ENCODE measurements around the gene CDK5RAP2. TPM values are rescaled to one million over a fixed set of nuclear protein-coding genes. Genes with fewer than 3 reads are reported as not detected.

The CDK5RAP2 gene
- total RNA-seq, 2 experiments from 2014 or later, result 76.0 to 81.6 TPM

DNA sequence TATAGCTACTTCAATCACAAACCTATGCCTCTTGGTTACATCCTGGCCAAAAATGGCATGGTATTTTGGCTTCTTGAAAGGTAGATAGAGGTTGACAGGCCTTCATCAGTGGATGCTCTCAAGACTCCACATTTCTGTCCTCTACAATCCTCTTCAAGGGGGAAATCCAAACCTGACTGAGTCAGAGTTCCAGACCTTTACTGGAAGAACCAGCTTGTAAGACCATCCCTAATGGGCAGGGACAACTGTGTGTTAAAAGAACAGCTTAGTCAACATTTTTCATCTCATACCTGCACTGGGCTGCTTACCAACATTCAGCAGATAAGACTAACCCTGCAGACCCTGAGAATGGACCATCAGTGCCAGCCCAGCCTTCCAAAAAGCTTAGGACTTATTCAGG lies 155.7 kb downstream of the CDK5RAP2 start:
- no peak for DNase-seq (ENCODE audit: low spot score)
- TF ChIP-seq, protein P1, sequence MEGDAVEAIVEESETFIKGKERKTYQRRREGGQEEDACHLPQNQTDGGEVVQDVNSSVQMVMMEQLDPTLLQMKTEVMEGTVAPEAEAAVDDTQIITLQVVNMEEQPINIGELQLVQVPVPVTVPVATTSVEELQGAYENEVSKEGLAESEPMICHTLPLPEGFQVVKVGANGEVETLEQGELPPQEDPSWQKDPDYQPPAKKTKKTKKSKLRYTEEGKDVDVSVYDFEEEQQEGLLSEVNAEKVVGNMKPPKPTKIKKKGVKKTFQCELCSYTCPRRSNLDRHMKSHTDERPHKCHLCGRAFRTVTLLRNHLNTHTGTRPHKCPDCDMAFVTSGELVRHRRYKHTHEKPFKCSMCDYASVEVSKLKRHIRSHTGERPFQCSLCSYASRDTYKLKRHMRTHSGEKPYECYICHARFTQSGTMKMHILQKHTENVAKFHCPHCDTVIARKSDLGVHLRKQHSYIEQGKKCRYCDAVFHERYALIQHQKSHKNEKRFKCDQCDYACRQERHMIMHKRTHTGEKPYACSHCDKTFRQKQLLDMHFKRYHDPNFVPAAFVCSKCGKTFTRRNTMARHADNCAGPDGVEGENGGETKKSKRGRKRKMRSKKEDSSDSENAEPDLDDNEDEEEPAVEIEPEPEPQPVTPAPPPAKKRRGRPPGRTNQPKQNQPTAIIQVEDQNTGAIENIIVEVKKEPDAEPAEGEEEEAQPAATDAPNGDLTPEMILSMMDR (conservative IDR thresholded peaks at IDR 0.05; ENCODE audit: low read length), result no peak
- no peak for TF ChIP-seq EZH2phosphoT487 (IDR thresholded peaks at IDR 0.05; ENCODE audit: borderline replicate concordance, low read depth, low read length)
- no peaks in the 10 kb centered on the region for H3K4me1 ChIP-seq (ENCODE audit: insufficient read depth, low read length, poor library complexity, severe bottlenecking)
- no peaks in the 10 kb centered on the region for H3K9me2 ChIP-seq (ENCODE audit: insufficient read depth, low read length)
- intact Hi-C loops (cut with micrococcal nuclease; ENCODE audit: unreplicated experiment), result no loop called here
- H3K79me2 ChIP-seq (ENCODE audit: insufficient read depth, low read depth, low read length), result no peaks in the 10 kb centered on the region
- no peaks in the 10 kb centered on the region for H3K9me3 ChIP-seq (ENCODE audit: low read length)
- POLR2A ChIA-PET, result interaction anchor here (0.6 to 0.9 kb wide), 3 partner anchors 9 to 14 kb away, joined by 3 to 5 read pairs (median 3); no protein-coding TSS in a partner anchor
- CTCF ChIA-PET (ENCODE audit: unreplicated experiment), result no interaction called here
- H4K20me1 ChIP-seq (ENCODE audit: insufficient read depth, low read length), result 0 out of 2 replicates have a peak, but pooled peaks cover 3% of the 10 kb centered on the region
- peaks cover 79% of the 10 kb centered on the region for H3K36me3 ChIP-seq (ENCODE audit: insufficient read depth, low read length)
- BruUV-seq (replicated peaks), result no TSS peak
- no peak overlapping the region for H2AFZ ChIP-seq (ENCODE audit: low read length)
- H3K4me2 ChIP-seq (ENCODE audit: low read length), result no peak overlapping the region
- H3K27ac ChIP-seq (ENCODE audit: low read depth, low read length, poor library complexity, severe bottlenecking), result no peak overlapping the region
- H3K4me3 ChIP-seq (ENCODE audit: low read depth, low read length, poor library complexity, severe bottlenecking), result no peak overlapping the region

DNA sequence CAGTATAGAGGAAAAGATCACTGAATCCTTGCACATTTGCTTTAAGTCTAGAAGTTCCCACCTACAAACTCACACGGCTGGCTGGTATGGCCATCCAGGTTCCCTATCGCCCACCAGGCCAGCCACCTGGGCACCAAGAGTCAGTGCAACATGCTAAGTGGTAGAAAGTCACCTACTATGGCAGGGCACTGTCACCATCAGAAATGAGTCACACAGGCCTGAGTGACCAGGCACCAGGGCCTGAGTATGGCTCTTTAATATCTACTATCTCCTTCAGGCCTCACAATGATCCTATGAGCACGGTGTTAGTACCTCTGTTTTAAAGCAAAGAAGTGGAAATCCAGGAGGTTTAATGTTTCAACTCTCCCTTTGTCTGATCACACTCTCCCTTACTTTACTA lies 156.2 kb downstream of the CDK5RAP2 start:
- no peaks in the 10 kb centered on the region for H3K79me2 ChIP-seq (ENCODE audit: insufficient read depth, low read depth, low read length)
- H2AFZ ChIP-seq (ENCODE audit: low read length), result no peak overlapping the region
- no peak overlapping the region for H3K4me2 ChIP-seq (ENCODE audit: low read length)
- no TSS peak for BruUV-seq (replicated peaks)
- intact Hi-C loops (cut with micrococcal nuclease; ENCODE audit: unreplicated experiment), result no loop called here
- H3K4me1 ChIP-seq (ENCODE audit: insufficient read depth, low read length, poor library complexity, severe bottlenecking), result no peaks in the 10 kb centered on the region
- no peak for DNase-seq (ENCODE audit: low spot score)
- H3K9me2 ChIP-seq (ENCODE audit: insufficient read depth, low read length), result no peaks in the 10 kb centered on the region
- peaks cover 82% of the 10 kb centered on the region for H3K36me3 ChIP-seq (ENCODE audit: insufficient read depth, low read length)
- 0 out of 2 replicates have a peak, but pooled peaks cover 3% of the 10 kb centered on the region for H4K20me1 ChIP-seq (ENCODE audit: insufficient read depth, low read length)
- no peak for TF ChIP-seq EZH2phosphoT487 (IDR thresholded peaks at IDR 0.05; ENCODE audit: borderline replicate concordance, low read depth, low read length)
- TF ChIP-seq, protein P1 (conservative IDR thresholded peaks at IDR 0.05; ENCODE audit: low read length), result no peak
- H3K27ac ChIP-seq (ENCODE audit: low read depth, low read length, poor library complexity, severe bottlenecking), result no peak overlapping the region
- ChIA-PET POLR2A (interaction anchor here (0.6 to 0.9 kb wide), 2 partner anchors 9 to 13 kb away, joined by 3 to 5 read pairs; no protein-coding TSS in a partner anchor), CTCF (ENCODE audit: unreplicated experiment) (no interaction called here)
- no peak overlapping the region for H3K4me3 ChIP-seq (ENCODE audit: low read depth, low read length, poor library complexity, severe bottlenecking)
- no peaks in the 10 kb centered on the region for H3K9me3 ChIP-seq (ENCODE audit: low read length)

DNA sequence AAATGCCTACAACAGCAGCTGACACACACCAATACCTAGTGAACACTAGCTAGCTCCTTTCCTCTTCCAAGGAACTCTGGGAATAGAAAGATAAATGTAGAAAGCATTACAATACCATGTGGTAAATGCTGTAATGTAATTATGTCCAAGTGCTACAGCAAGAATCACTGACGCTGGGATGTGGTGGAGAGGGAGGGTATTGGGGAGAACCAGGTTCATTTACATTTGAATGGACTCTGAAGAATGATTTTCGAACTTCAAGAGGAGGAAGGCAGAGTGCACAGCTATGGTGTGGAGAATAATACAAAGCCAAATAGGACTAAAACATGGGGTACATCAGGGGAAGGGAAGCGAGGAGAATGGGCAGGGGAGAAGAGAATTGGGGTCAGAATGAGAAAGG lies 158.0 kb downstream of the CDK5RAP2 start:
- H3K9me2 ChIP-seq (ENCODE audit: insufficient read depth, low read length), result no peaks in the 10 kb centered on the region
- CTCF ChIA-PET (ENCODE audit: unreplicated experiment), result no interaction called here
- H3K36me3 ChIP-seq (ENCODE audit: insufficient read depth, low read length), result peaks cover 85% of the 10 kb centered on the region
- intact Hi-C loops (cut with micrococcal nuclease; ENCODE audit: unreplicated experiment), result no loop called here
- POLR2A ChIA-PET, result interaction anchor here (1.2 kb wide), 1 partner anchor 16 kb away, joined by 3 read pairs; no protein-coding TSS in a partner anchor
- no peak overlapping the region for H3K4me2 ChIP-seq (ENCODE audit: low read length)
- no peaks in the 10 kb centered on the region for H3K79me2 ChIP-seq (ENCODE audit: insufficient read depth, low read depth, low read length)
- TF ChIP-seq, protein P1 (conservative IDR thresholded peaks at IDR 0.05; ENCODE audit: low read length), result no peak
- no peak for TF ChIP-seq EZH2phosphoT487 (IDR thresholded peaks at IDR 0.05; ENCODE audit: borderline replicate concordance, low read depth, low read length)
- no peak overlapping the region for H3K4me3 ChIP-seq (ENCODE audit: low read depth, low read length, poor library complexity, severe bottlenecking)
- H3K27ac ChIP-seq (ENCODE audit: low read depth, low read length, poor library complexity, severe bottlenecking), result no peak overlapping the region
- DNase-seq (ENCODE audit: low spot score), result no peak
- no peaks in the 10 kb centered on the region for H3K4me1 ChIP-seq (ENCODE audit: insufficient read depth, low read length, poor library complexity, severe bottlenecking)
- H2AFZ ChIP-seq (ENCODE audit: low read length), result no peak overlapping the region
- no TSS peak for BruUV-seq (replicated peaks)
- H3K9me3 ChIP-seq (ENCODE audit: low read length), result no peaks in the 10 kb centered on the region
- H4K20me1 ChIP-seq (ENCODE audit: insufficient read depth, low read length), result no peaks in the 10 kb centered on the region

All from OCI-LY7 (cell line).